Fibroblast of skin of left quadriceps (primary cell): ENCODE data around the gene ERCC3.

Source experiments
- DNase-seq, 2 experiments: peaks; one replicate each; pipeline ENCODE4 v3.0.0-alpha.2; 2013; ENCODE audit warnings: low read depth in 2 of 2

Gene ERCC3

DNA sequence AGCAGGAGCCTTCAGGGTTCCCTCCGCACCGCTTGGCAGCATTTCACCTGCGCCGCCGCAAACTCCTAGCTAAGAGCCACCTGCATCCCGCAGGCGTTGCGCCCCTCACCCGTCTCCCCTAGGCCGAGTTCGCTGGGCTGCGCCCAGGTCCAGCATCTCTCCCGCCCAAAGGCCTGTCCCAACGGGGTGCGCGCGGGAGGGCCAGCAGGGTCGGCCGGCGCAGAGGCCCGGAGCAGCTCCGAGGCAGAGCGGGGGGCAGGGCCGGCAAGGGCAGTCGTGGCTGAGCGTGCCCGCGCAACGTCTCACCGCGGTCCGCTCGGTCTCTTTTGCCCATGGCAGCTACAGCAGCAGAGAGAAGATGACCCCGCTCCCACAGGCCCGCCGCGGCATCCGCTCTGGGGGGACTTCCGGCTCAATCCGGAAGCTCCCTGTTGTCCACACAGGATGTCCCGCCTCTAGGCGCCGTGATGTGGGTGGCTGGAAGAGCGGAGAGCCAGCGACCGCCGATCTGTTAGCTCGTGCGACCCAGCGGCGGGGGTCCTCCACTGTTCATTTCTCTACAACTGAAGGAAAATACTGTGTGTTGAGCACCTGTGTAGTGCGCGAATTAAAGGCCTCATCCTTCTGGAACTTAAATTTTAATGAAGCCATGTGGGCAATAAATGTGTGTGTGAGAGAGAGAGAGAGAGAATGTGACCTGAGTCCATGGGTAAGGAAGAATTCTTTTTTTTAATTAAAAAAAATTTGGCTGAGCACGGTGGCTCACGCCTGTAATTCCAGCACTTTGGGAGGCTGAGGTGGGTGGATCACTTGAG lies at the start of gene ERCC3:
Gene ERCC3 (minus strand): TSS at position 397 of the 815 bp plus-strand sequence. CDS start 63 bp downstream, at position 334.
- peak; percentile 48 to 58 for DNase-seq

GRCh38 chr2:127343277-127343676 lies 49.3 kb upstream of the ERCC3 start:
- no peak for DNase-seq

GRCh38 chr2:127342101-127342500 lies 48.2 kb upstream of the ERCC3 start:
- DNase-seq = no peak

DNA sequence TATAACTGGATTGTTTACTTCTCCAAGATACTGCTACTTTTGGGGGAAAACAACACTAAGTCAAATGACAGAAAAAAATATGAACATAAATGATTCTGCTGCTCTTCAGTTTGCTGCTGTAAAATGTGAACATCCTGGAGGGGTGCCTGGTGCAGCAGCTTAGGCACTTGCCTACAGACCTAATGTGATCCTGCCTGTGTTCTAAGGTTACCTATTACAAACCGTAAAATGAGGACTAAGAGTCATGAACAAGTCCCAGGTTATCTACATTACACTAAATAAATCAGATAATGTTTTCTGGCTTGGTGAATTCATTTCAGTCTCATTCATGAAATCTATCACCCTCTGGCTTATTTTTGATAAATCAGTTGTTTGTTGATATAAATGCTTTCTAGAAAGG lies 38.4 kb upstream of the ERCC3 start:
- no peak for DNase-seq

DNA sequence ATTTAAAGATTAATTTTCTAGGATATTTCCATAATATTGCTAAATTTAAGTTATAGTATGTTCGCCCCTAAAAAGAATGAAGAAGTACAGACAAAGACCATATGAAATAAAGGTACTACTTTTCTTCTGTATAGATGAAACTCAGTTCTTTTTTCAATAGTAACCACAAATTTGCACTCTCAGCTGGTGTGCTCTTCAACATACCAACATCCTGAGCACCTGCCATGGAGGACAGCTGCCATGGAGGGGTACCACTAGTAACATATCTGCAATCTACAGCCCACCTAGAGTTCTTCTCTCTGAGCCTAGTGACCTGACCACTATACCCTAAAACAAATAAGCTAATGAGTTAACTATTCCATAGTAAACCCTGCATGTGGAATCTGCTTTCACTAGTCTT lies 36.8 kb upstream of the ERCC3 start:
- no peak for DNase-seq

GRCh38 chr2:127326289-127326945 lies 32.5 kb upstream of the ERCC3 start:
- no peak for DNase-seq

DNA sequence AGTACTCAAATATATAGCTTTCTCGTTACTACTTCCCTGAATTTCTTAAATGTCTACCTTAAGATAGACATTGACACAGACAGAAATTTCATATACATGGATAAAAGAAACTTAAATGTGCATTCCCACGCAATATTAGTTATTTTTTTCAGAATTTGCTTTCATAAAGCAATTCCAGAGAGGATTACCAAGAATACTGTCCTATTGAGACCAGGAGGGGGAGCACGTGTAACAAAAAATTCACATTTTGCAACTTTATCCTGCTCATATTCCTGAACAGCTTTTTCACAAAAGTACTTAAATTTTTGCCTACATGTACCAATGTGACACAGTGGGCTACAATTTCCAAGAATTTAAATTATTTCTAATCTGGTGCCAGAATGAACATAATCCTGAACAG lies 30.7 kb upstream of the ERCC3 start:
- peak; percentile 27 to 32 for DNase-seq

DNA sequence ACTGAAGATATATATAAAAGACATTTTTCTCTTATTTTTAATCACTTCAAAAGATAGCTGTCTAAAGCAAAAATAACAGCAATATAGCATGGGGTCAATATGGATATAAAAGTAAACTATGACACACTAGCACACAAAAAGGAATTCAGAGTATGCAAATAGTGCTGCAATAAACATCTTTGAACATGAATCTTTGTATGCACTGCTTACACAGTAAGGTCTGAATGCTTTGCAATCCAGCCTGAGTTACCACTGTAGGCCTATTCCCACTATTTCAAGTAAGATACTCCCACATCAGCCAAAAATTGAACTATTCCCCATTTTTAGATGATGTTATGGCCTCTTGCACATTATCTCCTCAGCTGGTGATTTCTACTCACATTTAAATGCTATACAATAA lies 27.4 kb upstream of the ERCC3 start:
- peak in 1 of 2 experiments; percentile 3 for DNase-seq

GRCh38 chr2:127320586-127321275 lies 26.8 kb upstream of the ERCC3 start:
- DNase-seq = no peak

DNA sequence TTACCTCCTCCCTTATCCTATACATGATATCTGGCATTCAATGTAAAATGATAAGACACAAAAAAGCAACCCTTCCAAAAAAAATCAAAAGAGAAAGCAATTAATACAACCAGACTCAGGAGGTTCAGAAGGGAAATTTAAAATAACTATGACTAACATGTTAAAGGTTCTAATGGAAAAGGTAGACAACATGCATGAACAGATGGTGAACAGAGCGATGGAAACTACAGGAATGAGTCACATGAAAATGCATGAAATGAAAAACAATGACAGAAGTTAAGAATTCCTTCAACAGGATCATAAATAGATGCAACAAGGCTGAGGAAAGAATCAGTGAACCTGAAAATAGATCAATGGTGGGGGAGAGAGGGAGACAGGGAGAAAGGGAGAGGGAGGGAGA lies 26.1 kb upstream of the ERCC3 start:
- DNase-seq = no peak

DNA sequence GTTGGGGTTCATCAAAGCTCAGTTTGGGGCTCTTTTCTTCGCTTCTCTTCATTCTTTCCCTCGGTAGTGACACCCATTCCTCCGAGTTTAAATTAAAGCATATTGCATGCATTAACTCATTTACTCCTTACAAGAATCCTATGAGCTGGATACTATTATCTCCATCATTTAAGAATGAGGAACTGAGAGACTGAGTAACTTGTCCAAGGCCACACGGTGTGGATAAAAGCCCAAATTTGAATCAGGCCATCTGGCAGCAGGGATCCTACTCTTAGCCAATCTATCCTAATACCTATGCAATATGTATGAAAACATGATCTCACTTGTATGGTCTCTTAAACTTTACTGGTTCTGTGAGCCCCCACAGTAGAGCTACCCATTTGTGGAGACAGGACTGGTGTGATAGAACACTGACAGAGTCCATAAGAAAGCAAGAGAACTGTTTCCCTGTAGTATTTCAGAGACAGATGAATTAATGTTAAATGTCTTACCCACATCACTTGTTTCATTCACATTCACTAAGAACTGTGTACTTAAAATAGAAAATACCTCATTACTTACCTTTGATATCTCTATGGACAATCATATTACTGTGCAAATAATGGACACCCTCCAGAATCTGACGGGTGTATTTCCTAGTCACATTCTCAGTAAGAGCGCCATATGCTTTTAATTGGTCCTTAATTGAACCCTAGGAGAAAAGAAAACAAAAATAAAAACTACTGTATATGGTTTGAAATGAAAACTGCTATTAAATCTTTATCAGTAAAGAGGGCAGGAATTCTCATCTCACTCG lies 20.4 kb upstream of the ERCC3 start:
- no peak for DNase-seq

- no peak for DNase-seq
Observed at GRCh38 chr2:127313406-127313805, 19.5 kb upstream of the ERCC3 start.

GRCh38 chr2:127310980-127311379 lies 17.0 kb upstream of the ERCC3 start:
- no peak for DNase-seq

DNA sequence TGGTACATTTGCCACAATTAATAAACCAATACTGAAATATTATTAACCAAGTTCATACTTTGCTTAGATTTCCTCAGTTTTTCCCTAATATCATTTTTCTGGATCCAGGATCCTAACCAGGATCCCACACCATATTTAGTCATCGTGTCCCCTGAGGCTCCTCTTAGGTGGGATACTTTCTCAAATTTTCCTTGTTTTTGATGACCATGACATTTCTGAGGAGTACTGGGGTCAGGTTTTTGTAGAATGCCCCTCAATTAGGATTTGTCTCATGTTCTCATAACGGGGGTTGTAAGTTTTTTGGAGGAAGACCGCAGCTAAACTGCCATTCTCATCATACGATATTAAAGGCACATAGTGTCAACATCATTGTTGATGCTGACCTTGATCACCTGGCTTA lies 15.5 kb upstream of the ERCC3 start:
- DNase-seq = no peak

- no peak for DNase-seq
Observed at GRCh38 chr2:127308586-127309138, 14.7 kb upstream of the ERCC3 start.

DNA sequence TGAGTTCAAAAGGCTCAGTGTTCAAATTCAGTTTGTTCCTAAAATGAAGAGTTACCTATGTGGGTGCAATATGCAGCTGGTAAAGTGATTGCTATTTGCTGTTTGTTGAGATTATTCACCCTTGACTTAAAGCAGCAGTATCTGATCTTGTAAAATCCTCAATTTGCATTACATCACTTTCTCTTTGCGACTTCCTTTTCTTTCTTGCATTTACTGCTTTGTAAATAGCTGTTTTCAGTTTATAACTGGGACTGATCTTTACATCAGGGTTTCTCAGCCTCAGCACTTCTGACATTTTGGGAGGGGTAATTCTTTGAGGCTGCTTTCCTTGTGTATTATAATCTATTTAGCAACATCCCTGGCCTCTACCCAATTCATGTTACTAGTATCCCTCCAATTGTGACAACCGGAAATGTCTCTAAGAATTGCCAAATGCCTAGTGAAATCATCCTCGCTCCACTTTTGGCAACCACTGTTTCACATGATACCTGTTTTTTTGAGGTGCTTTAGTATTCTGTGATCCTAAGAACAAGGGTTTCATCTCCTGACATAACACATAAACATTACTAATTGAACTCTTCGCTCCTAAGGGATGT lies 12.1 kb upstream of the ERCC3 start:
- DNase-seq = no peak

GRCh38 chr2:127302168-127302567 lies 8.2 kb upstream of the ERCC3 start:
- no peak for DNase-seq

- DNase-seq = no peak
Observed at GRCh38 chr2:127293386-127293747, 577 bp downstream of the ERCC3 start.

DNA sequence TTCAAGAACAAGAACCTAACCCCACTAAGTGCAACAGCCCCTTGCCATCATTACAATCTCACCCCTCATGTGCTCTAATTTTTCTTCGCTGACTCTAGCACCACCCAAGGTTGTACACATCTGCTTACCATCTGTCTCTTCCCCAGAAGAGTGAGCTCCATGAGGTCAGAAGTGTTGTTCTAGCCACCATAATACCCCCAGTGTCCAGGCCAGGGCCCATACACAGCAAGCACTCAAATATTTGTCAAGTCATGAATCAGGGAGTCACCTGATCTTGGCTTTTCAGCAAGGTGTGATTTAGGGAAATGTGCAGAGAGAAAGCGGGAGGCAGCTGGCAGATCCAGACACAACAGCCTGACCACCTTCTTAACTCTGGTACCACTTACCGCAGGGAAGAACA lies 5.7 kb downstream of the ERCC3 start:
- DNase-seq = no peak

DNA sequence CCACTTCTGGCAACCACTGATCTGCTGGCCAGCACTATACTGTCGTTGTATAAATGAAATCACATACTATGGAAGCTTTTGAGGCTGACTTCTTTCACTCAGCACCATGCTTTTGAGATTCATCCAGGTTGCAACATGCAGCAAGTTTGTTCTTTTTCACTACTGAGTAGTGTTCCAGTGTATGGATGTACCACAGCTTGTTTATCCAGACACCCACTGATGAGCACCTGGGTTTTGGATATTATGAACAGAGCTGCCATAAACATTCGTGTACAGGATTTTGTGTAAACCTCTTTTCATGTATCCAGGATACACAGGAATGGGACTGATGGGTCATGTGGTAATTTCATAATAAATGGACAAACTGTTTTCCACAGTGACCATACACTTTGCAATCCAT lies 10.7 kb downstream of the ERCC3 start:
- DNase-seq = no peak

GRCh38 chr2:127280693-127281092 lies 13.3 kb downstream of the ERCC3 start:
- no peak for DNase-seq
